GM18498 (cell line): Measurements from ENCODE around the gene KLK12.

Experiments used
- ATAC-seq: cut with Tn5 transposase; IDR thresholded peaks from one replicate; pipeline ENCODE4 v1.9.1; 2021; ENCODE audit warnings: mild to moderate bottlenecking, moderate library complexity; ENCODE audit not compliant: unreplicated experiment

The KLK12 gene, protein sequence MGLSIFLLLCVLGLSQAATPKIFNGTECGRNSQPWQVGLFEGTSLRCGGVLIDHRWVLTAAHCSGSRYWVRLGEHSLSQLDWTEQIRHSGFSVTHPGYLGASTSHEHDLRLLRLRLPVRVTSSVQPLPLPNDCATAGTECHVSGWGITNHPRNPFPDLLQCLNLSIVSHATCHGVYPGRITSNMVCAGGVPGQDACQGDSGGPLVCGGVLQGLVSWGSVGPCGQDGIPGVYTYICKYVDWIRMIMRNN

DNA sequence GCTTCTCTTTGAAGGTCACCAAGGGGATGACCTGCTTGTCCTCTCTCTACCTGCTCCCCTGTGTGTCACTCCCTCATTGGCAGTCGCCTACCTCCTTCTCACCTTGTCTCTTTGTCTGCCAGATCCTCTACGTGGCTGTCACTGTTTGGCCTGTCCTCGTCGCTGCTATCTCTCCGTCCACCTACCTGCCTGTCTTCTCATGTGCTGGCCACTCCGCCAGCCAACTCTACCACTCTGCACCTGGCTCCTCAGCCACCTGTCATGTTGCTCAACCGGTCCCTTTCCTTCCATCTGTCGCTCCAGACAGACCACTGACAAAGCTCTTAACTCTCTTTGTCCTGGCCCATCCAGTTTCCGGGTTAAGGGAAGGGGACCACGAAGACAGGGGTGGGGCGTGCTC is at the start of gene KLK12:
Gene KLK12 (minus strand): TSS at position 299 of the 400 bp plus-strand sequence. CDS start 381 bp downstream, outside the sequence.
- ATAC-seq, result no peak

DNA sequence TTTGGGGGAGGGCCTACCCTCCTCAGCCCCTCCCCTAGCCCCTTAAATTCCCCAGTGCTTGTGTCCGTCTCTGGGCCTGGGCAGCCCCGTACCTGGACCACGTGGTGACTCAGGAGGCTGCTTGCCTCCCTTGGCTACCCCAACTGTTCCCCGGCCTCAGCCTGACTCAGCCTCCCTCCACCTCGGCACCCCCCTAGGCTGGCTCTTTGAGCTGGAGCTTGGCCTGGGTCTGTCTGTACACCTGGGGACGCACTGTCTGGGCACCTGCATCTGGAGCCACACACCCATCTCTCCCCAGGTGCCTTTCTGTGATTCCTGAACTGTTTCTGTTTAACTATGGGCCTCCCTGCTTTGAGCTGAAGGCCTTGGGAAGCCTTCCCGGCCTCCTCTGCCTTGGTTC is 49.7 kb upstream of the KLK12 start:
- ATAC-seq, result no peak

DNA sequence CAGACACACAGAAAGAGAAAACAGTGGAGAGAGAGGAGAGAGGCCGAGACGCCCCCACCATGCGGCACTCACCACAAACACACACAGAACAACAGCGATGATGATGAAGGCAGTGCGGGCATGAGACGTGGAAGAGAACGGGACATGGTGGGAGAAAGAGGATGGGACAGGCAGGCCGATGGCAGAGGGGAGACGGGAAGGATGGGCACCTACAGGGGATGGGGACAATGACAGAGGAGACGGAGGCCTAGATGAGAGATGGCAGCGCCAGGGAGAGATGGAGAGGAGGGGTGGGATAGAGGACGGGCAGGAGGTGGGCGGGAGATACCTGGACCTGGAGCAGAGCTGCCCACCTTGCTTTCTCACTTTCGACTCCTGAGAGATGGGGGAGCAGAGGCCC is 49.0 kb upstream of the KLK12 start:
- no peak for ATAC-seq

DNA sequence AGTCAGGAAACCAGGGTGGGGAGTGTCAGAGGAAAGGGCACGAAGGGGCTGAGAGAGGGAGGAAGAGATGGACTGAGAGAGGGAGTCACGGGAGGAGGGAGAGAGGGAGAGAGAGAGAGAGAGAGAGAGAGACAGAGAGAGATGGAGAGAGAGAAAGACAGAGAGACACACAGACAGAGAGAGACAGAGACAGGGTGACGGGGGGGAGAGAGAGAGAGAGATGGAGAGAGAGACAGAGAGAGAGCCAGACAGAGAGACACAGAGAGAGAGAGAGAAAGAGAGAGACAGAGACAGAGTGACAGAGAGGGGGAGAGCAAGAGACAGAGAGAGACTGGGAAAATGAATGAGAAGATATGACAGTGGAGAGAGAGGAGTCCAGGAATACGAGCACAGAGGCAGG is 48.4 kb upstream of the KLK12 start:
- ATAC-seq, result no peak

DNA sequence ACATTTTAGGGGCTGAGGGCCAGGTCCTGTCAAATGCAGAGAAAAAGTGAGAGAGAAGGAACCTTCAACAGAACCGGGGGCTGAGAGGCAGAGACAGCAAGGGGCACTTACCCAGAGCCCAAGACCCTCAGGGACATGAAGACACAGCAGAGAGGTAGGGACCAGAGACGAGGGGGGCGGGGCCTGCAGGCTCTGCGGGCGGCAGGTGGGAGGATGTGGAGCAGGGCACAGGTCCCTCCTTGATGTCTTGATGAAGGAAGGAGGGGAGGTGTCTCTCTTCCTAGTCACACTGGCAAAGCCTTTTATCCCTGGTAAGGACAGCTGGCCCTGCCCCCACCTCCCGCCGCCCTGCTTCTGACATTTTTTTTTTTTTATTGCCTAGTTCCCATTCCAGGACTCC is 47.8 kb upstream of the KLK12 start, which contains the start of gene KLK14:
Gene KLK14 (minus strand): TSS at position 277 of the 400 bp plus-strand sequence. CDS start 273 bp downstream, at position 4.
- ATAC-seq, result no peak

DNA sequence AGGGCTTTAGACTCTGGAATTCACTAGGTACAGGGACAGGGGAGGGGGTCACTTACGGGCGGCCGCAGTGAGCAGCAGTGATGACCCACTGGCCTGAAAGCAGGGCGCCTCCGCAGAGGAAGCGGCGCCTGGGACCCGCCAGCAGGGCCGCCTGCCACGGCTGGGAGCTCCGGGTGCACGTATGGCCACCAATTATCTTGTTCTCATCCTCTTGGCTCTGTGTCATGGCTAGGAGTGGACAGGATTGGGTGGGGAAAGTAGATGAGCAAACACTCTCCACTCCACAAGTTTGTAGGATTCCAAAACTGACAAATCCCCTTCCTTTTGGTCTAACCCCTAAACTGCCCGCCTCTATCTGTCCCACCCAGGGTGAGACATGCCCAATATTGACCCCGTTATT is 46.7 kb upstream of the KLK12 start:
- ATAC-seq, result no peak

DNA sequence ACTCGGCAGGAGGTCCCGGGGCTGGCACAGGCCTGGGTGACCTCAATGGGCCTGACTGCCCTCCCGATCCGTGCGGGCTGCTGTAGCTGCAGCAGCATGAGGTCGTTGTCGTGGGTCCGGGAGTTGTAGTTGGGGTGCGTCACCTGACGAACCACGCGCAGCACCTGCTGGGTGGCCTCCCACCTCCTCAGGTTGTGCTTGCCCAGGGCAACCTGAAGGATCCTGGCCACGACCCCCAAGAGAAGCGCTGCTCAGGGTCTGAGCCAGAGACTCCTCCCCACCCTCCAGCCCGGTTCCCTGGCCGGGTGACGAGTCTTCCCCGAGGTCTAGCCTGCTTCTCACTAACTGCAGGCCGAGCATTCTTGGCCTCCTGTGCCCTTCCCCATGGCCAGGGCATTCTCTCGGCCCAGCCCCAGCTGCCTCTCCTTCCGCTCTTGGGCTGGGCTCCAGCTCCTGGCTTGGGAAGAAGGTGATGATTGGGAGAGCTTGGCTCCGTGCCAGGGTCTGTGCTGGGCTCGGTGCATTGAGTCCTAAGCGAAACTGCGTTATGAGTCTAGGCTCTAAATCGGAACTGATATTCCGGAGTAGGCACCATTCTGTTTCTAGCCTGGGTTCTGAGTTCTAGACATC is 44.8 kb upstream of the KLK12 start:
- ATAC-seq, result no peak

DNA sequence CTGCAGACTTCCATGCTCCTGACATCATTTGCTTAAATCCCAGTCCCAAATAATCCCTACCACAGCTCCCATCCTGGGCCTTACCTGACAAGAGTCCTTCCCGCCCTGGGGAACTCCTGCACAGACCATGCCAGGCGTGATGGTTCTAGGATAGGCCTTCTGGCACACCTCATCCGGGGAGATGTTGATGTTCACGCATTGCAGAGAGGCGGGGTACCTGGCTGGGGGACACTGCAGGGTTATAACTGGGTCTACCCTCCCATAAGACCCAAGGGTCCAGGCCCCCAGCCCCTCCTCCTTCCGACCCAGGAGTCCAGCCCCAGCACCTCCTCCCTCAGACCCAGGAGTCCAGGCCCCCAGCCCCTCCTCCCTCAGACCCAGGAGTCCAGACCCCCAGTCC is 43.9 kb upstream of the KLK12 start:
- ATAC-seq, result no peak

DNA sequence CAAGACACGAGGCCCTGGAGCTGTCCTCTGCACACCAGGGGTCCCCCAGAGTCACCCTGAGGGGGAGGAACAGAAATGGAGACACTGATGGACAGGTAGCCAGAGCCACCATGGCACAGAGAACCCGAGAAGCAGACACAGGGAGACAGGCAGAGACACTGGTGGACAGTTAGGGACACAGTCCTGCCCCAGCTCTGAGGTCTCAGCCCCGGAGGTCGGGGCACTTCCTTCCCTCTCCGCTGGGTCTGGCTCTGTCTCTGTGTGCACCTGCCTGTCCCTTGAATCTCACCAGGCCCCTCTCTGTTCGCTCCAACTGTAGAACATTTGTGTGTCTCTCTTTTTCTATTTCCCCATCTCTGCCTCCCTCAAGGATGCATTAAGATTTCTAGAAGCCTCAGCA is 43.3 kb upstream of the KLK12 start:
- no peak for ATAC-seq

DNA sequence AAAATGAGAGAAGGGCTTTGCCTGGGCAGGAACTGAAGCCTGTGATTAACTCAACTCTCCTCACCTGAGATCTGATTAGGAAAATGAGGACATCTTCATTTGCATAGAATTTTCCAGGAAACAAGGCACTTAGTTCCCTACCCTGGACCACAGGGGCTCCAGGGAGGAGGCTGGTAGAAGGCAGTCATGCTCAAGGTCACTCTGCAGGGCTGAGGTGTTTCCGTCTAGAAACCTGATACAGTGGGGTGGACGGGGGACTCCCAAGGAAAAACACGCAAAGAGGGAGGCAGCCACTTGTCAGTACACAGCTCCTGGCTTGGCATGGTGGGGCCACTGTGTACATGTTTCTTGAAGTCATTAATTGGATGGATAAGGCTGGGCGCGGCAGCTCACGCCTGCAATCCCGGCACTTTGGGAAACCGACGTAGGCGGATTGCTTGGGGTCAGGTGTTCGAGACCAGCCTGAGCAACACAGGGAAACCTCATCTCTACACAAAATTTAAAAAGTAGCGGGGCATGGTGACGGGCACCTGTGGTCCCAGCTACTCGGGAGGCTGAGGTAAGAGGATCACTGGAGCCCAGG is 41.9 kb upstream of the KLK12 start:
- no peak for ATAC-seq

DNA sequence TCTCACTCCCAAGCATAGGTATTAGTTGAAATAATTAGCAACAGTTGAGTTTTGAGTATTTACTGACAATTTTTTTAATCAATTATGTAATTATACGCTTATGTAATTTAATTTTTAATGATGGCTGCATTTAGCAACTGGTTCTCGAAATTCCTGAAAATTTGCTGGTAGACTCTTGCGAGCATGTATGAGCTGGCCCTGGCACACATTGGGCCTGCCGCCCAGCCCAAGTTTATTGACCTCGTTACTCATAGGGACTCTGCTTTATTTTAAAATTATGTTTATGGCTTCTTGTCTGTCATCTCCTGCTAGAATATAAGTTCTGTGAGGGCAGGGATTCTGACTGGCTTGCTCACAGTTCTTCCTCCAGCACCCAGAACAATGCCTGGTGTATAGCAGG is 41.2 kb upstream of the KLK12 start:
- no peak for ATAC-seq

DNA sequence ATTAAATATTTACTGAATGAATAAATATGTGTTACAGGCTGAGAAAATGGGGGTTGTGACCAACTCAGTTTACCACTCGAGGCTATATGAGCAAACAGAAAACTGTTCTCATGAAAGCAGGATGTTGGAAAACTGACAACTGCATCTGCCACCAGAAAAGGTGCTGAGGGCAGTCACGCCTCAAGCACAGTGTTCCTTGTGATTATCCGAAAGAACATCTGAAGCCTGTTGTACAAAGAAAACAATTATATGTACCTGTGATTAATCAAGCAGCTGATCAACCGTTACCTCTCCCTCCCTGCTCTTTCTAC is 36.2 kb upstream of the KLK12 start:
- ATAC-seq, result no peak

DNA sequence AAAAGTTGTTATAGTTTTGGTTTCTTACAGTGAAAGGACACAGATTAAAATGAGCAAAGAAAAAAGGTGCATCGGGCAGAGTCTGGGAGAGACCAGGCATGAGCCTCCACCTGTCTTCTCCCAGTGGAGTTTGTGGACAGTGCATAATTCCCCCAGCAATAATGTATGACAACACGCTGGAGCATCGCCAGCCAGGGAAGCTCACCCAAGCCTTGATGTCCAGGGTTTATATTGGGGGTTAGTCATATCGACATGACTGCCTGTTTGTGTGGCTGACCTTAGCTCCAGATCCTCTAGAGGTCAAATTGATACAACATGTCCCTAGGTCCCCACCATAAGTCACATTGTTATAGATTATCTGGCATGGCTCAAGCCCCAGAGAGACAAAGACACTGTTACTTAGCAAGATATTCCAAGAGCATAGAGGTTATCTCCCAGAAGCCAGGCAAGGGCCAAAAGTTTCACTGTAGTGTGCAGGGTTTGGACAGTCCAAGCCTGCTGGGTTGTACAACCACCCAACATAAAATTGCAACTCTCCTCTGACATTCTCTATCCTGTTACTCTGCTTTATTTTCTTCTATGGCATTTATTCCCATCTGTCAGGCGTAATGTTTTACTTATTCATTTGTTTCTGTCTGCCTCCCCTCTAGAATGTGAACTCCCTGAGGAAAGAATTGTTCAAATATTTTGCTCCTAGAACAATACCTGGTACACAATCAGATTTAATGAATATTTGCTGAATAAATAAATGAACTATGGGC is 35.7 kb upstream of the KLK12 start:
- no peak for ATAC-seq

DNA sequence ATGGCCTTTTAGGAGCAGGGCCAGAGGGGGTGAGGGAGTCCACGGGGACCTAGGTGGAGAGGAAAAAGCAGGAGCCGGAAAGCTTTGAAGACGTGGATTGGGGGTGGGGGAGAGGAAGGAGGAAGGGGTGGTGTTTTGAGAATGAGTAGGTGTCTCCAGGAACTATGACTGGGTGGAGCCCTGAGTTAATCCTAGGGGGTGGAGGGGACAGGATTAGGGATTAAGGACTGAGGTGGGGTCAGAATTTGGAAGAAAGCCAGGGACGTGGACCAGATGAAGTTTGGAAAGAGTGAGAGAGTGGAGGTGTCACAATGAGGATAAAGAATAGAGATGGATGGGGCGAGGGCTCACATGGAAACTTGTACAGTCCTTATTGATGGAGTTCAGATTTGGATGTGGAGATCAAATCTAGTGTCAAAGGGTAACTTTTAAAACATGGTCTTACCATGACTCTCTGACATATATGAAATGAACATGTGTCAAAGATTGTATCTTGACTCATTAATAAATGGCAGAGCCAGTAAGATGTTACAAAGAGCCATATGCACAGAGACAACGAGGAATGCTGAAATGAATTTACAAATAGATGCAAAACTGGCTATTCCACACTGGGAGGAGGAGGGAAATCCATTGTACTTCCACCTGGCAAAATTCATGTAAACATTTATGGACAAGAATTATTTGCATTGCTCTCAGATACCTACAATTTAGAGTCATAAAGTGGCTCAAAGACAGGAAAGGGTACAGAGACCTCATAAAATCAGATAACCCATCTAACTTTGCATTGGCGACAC is 31.8 kb upstream of the KLK12 start:
- ATAC-seq, result no peak

DNA sequence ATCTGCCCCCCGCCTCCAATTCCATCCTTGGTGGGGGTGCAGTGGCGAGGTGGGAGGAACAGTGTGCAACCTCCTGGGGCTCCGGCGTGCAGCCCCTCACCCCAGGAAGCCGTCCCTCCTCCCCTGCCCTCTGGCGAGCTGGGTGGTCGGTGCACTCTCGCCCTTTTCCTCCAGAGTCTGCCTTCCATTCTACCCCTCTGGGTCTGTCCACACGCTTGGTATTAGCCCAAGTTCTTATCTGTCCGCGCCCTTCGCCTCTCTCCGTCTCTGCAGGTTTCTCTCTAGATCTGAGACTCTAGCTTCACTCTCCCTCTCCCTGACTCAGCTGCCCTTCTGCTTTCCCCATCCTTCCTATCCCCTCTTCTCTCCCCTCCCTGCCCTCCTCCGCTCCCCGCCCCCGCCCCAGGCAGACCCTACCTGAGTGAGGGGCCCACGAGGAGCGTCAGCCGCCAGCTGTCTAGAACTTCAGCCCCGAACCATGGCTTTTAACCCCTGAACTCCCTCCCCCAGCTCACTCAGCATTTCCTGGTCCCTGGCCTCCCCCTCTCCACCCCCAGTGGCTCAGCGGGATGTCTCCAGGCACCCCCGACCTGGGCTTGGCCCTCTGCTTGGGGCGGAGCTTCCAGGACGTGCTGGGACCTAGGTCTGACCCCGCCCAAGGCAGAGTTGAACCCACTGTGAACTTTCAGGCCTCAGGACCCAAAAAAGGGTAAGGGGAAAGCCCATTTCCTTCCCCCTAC is 30.6 kb upstream of the KLK12 start:
- ATAC-seq, result no peak

DNA sequence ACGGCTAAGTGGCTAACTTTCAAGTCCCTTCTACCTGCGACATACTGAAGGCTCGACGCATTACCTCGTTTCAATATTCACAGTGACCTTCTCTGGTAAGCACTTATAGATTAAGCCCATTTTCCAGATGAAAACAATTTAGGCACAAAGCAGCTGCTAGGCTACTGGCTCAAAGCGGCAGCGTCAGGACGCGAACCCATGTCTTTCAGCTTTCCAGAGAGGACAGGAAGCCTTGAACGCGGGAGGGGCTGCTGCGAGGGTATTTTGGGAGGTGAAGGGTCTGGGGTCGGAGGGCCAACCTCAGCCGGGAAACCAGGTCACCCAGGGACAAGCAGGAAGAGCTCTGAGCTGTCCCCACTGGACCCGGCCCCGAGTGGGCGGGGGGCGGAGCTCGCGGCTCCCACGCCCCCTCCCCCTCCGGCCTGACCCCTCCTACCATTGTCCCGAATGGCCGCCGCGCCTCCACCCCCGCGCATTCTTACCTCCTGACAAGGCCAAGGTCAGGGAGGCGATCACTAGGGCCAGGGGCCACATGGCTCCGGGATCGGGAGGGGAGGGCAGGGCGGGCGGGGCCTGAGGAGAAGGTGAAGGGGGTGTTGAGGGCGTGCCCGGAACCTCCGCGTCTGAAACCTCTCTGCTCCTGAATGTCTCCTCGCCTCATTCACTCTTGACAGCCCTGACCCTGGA is 29.9 kb upstream of the KLK12 start, which contains the start of gene KLK13:
Gene KLK13 (minus strand): TSS at position 559 of the 687 bp plus-strand sequence. CDS start 25 bp downstream, at position 534.
- no peak for ATAC-seq

DNA sequence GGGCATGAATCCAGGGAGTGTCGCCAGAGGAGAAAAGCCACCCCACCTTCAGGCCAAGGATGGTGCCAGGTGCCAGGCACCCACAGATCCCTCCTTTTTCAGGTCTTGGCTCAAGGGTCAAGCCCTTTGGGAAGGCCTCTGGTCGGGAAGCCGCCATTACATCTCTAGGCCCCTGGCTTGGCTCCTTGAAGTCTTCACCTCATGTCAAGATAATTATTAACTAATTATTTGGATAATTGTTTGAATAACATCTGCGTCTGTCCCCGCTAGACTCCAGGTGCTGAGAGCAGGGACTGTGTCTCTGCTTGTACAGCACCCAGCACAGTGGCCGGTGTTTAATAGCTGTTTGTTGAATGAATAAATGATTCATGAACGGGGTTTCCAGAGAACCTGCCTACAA is 28.9 kb upstream of the KLK12 start:
- no peak for ATAC-seq

DNA sequence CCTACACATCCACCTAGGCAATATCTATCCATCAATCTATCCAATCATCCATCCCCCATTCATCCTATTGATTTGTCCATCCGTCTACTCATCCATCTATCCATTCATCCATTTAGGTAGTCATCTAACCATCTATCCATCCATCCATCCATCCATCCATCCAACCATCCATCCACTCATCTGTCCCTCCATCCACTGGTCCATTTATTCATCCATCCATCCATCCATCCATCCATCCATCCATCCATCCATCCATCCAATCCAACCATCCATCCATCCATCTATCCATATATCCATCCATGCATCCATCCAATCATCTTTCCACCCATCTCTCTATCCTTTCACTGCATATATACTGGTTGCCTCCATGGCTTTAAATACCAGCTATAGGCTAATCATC is 26.2 kb upstream of the KLK12 start:
- ATAC-seq, result no peak

DNA sequence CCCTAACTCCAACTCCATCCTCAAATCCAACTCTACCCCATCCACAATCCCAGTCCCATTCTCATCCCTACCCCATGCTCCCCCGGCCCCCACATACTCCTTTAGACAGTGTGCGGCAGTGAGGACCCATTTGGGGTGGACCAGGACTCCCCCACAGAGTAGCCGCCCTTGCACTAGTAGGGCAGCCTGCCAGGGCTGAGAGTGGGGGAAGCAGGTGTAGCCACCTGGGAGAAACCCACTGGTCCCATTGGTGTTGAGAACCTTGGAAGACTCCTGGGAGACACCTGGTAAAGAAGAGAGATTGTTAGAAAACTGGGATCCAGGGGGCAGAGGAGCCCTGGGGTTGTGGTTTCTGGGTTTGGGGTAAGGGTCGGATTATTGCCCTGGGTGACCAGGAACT is 25.5 kb upstream of the KLK12 start:
- no peak for ATAC-seq

DNA sequence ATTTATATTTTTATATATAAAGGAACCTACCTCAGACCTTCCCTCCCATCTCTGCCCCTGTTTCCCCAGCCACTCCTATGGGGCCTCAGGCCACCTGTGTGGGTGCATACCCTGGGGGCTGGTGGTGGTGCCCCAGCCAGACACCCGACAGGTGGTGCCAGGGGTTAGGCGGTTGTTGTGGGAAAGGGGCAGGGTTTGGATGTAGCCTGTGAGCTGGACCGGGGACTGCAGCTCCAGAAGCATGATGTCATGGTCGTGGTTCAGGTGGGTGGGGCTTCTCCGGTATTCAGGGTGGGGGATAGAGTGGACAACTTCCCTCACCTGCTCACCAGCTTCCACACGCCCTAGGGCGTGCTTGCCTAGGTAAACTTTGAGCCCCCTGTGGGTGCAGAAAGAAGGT is 24.9 kb upstream of the KLK12 start:
- ATAC-seq, result no peak
